D721Med (cell line): ENCODE results near the gene ASIC1.
"Not testable (repeated sequence)": the region's sequence is repeated elsewhere in the genome, so short reads cannot be mapped to it uniquely, and the experiment has no call there.

Experiments used
- DNase-seq: peaks from one replicate; pipeline ENCODE4 v3.0.0; 2011; ENCODE audit warnings: low spot score; ENCODE audit not compliant: insufficient read length
- FAIRE-seq: peaks from 2 replicates; lab custom pipeline; 2011; peaks lifted over from hg19 to GRCh38; lab: Jason Lieb, UNC
- CTCF ChIP-seq: IDR thresholded peaks from 2 replicates; pipeline ENCODE4 v1.5.1; 2012; ENCODE audit warnings: mild to moderate bottlenecking, control low read depth; ENCODE audit not compliant: insufficient read depth; ENCODE audit errors: missing control alignments

ASIC1 gene

GRCh38 chr12:50077099-50077498, 19.7 kb downstream of the ASIC1 start:
- DNase-seq (no peak), FAIRE-seq (no peak)
- TF ChIP-seq CTCF = no peak

- DNase-seq (no peak), FAIRE-seq (no peak)
- no peak for TF ChIP-seq CTCF
Measured at GRCh38 chr12:50078281-50078680, 20.9 kb downstream of the ASIC1 start.

- FAIRE-seq = no peak
- DNase-seq = no peak
- no peak for TF ChIP-seq CTCF
Measured at GRCh38 chr12:50079771-50080170, 22.4 kb downstream of the ASIC1 start.

- DNase-seq = no peak
- no peak for FAIRE-seq
- TF ChIP-seq CTCF = no peak
Measured at GRCh38 chr12:50081096-50081808, 23.9 kb downstream of the ASIC1 start.

GRCh38 chr12:50082644-50083043, 25.2 kb downstream of the ASIC1 start:
- FAIRE-seq (no peak), DNase-seq (no peak)
- TF ChIP-seq CTCF = no peak

GRCh38 chr12:50083301-50083700, 25.9 kb downstream of the ASIC1 start:
- DNase-seq (no peak), FAIRE-seq (no peak)
- no peak for TF ChIP-seq CTCF

- not testable (repeated sequence) for FAIRE-seq, DNase-seq
Measured at GRCh38 chr12:50084409-50084774, 27.0 kb downstream of the ASIC1 start.
